ENCODE data around the gene CKB. TPM values are rescaled to one million over a fixed set of nuclear protein-coding genes. Genes with fewer than 3 reads are reported as not detected.

Gene CKB
- polyA plus RNA-seq, 10 donors: 130 to 286 (median 210) TPM

GRCh38 chr14:103495854-103496253 is 26.8 kb downstream of the CKB start:
- no peak for DNase-seq

- peak in 2 of 3 donors; percentile 27 to 60 for DNase-seq
These were observed 30.3 kb downstream of the CKB start for GRCh38 chr14:103492156-103492925.

GRCh38 chr14:103491691-103492090 is 30.9 kb downstream of the CKB start:
- no peak for DNase-seq

- no peak for DNase-seq
These were observed 33.0 kb downstream of the CKB start for GRCh38 chr14:103489621-103490020.

GRCh38 chr14:103488960-103489359 is 33.7 kb downstream of the CKB start:
- peak in 1 of 3 donors; percentile 25 for DNase-seq

- peak; percentile 29 to 59 (median 33) for DNase-seq
These were observed 34.6 kb downstream of the CKB start for GRCh38 chr14:103488071-103488470.

GRCh38 chr14:103485504-103485903 is 37.1 kb downstream of the CKB start:
- DNase-seq: no peak

GRCh38 chr14:103483600-103483999 is 39.0 kb downstream of the CKB start:
- peak in 1 of 3 donors; percentile 60 for DNase-seq

- no peak for DNase-seq
These were observed 42.0 kb downstream of the CKB start for GRCh38 chr14:103480595-103480994.

- DNase-seq: no peak
These were observed 46.0 kb downstream of the CKB start for GRCh38 chr14:103476631-103477030.

- DNase-seq: no peak
These were observed 46.6 kb downstream of the CKB start for GRCh38 chr14:103476065-103476464.

- DNase-seq: no peak
These were observed 47.7 kb downstream of the CKB start for GRCh38 chr14:103474893-103475292.

- DNase-seq: no peak
These were observed 49.7 kb downstream of the CKB start for GRCh38 chr14:103472939-103473338.

Other genes with a start within 250 kb of the CKB start
- gene EIF5, start 188.6 kb downstream of the CKB start, polyA plus RNA-seq (ENCODE audit: insufficient read length in 10 of 10): 100 to 1,000 TPM; 151 to 202 (median 184) TPM
- gene MARK3, start 137.4 kb downstream of the CKB start, polyA plus RNA-seq (ENCODE audit: insufficient read length in 10 of 10): 10 to 100 TPM; 49.1 to 79.0 (median 60.6) TPM
- gene TRMT61A, start 6.4 kb upstream of the CKB start, polyA plus RNA-seq (ENCODE audit: insufficient read length in 10 of 10): 1 to 10 TPM; 5.4 to 7.9 (median 6.8) TPM
- gene BAG5, start 39.8 kb upstream of the CKB start, polyA plus RNA-seq (ENCODE audit: insufficient read length in 10 of 10): 10 to 100 TPM; 18.2 to 25.6 (median 21.8) TPM
- 10 to 100 TPM; 34.2 to 56.2 (median 51.8) TPM for gene COA8, start 40.1 kb upstream of the CKB start, polyA plus RNA-seq (ENCODE audit: insufficient read length in 10 of 10)
- 100 to 1,000 TPM in 4 of 10 donors, 10 to 100 TPM in 6; 74.7 to 131 (median 91.9) TPM for gene KLC1, start 106.4 kb upstream of the CKB start, polyA plus RNA-seq (ENCODE audit: insufficient read length in 10 of 10)
- 10 to 100 TPM in 2 of 10 donors, 1 to 10 TPM in 8; 6.2 to 15.2 (median 8.4) TPM for gene XRCC3, start 192.6 kb upstream of the CKB start, polyA plus RNA-seq (ENCODE audit: insufficient read length in 10 of 10)
- gene ZFYVE21, start 193.0 kb upstream of the CKB start, polyA plus RNA-seq (ENCODE audit: insufficient read length in 10 of 10): 10 to 100 TPM; 33.1 to 45.5 (median 40.5) TPM

Measured in muscle of back (tissue), 11 donors.